BJ (cell line): ENCODE measurements around the gene DOK5. TPM values are rescaled to one million over a fixed set of nuclear protein-coding genes. Genes with fewer than 3 reads are reported as not detected.

Experiments
- CTCF ChIA-PET: fragments of 350-600 bp; formaldehyde crosslinking; extraction: SDS; loops from one replicate; lab custom pipeline; 2021; ENCODE audit warnings: antibody characterized with exemption, inconsistent platforms; lab: Yijun Ruan, JAX
- POLR2A ChIA-PET: fragments of 300-600 bp; sonication (Branson Sonifier 250); formaldehyde crosslinking; extraction: SDS; loops from one replicate; lab custom pipeline; 2021; ENCODE audit warnings: antibody characterized with exemption; lab: Charles Lee
- DNase-seq: peaks from one replicate; pipeline ENCODE4 v3.0.0-alpha.2; 2011; ENCODE audit warnings: low read depth
- H3K27me3 ChIP-seq: 2 replicates; pipeline ENCODE4 v1.6.0; 2011; ENCODE audit warnings: low read length; ENCODE audit not compliant: control insufficient read depth, insufficient read depth
- H3K36me3 ChIP-seq: 2 replicates; pipeline ENCODE4 v1.5.1; 2011; ENCODE audit warnings: low read length; ENCODE audit not compliant: control insufficient read depth, insufficient read depth
- H3K4me3 ChIP-seq: 2 replicates; pipeline ENCODE4 v1.5.1; 2011; ENCODE audit warnings: low read depth, mild to moderate bottlenecking, control low read depth, low read length
- polyA plus RNA-seq: library from polyadenylated mRNA; depleted of rRNA; stranded (reverse); fragments of >200 nt; gene quantifications from 2 replicates; pipeline ENCODE4 v1.2.3, GENCODE V29; 2011
- TF ChIP-seq, protein P1 (sequence below): IDR thresholded peaks from 2 replicates; pipeline ENCODE4 v1.5.1; 2011; ENCODE audit warnings: low read depth, mild to moderate bottlenecking, control low read depth, inconsistent platforms, low read length, moderate library complexity; ENCODE audit not compliant: insufficient read depth

The DOK5 gene
- polyA plus RNA-seq, 1 experiment = 0.26 TPM

GRCh38 chr20:54681869-54682268, 206.5 kb downstream of the DOK5 start:
- CTCF ChIA-PET = interaction anchor here (1.0 to 3.4 kb wide), 7 partner anchors 10 to 1661 kb away, joined by 3 to 20 read pairs (median 4); no protein-coding TSS in a partner anchor
- no peaks in the 10 kb centered on the region for H3K36me3 ChIP-seq
- H3K4me3 ChIP-seq = no peak overlapping the region
- no peak for DNase-seq
- TF ChIP-seq, protein P1, sequence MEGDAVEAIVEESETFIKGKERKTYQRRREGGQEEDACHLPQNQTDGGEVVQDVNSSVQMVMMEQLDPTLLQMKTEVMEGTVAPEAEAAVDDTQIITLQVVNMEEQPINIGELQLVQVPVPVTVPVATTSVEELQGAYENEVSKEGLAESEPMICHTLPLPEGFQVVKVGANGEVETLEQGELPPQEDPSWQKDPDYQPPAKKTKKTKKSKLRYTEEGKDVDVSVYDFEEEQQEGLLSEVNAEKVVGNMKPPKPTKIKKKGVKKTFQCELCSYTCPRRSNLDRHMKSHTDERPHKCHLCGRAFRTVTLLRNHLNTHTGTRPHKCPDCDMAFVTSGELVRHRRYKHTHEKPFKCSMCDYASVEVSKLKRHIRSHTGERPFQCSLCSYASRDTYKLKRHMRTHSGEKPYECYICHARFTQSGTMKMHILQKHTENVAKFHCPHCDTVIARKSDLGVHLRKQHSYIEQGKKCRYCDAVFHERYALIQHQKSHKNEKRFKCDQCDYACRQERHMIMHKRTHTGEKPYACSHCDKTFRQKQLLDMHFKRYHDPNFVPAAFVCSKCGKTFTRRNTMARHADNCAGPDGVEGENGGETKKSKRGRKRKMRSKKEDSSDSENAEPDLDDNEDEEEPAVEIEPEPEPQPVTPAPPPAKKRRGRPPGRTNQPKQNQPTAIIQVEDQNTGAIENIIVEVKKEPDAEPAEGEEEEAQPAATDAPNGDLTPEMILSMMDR = no peak
- POLR2A ChIA-PET = no interaction called here
- no peaks in the 10 kb centered on the region for H3K27me3 ChIP-seq

- POLR2A ChIA-PET = no interaction called here
- DNase-seq = no peak
- H3K36me3 ChIP-seq = no peaks in the 10 kb centered on the region
- CTCF ChIA-PET = interaction anchor here (0.6 to 1.1 kb wide), 2 partner anchors 8 to 1687 kb away, joined by 3 read pairs; no protein-coding TSS in a partner anchor
- no peak overlapping the region for H3K4me3 ChIP-seq
- H3K27me3 ChIP-seq = no peaks in the 10 kb centered on the region
- TF ChIP-seq, protein P1 = no peak
These were observed 213.1 kb downstream of the DOK5 start for GRCh38 chr20:54688476-54688875.

DNA sequence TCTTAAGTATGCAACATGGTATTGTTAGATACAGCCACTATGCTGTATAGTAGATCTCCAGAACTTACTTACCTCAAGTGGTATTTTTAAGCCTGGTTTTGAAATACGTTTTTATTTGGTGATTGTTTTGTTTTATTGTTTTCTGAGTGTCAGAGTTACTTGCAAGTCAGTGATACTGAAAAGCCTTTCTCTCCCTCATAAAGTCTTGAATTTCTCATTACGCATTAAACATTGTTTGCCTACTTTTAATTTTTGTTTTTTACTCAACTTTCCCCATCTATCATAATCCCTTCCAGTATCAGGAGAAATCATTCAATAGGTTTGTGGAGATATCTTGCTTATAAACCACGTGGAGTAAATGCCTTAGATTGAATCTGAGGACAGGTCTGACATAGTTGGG, 214.9 kb downstream of the DOK5 start:
- no peak for DNase-seq
- CTCF ChIA-PET = no interaction called here
- Histone ChIP-seq H3K4me3 (no peak overlapping the region), H3K27me3 (no peaks in the 10 kb centered on the region), H3K36me3 (no peaks in the 10 kb centered on the region)
- POLR2A ChIA-PET = no interaction called here
- TF ChIP-seq, protein P1 = no peak

DNA sequence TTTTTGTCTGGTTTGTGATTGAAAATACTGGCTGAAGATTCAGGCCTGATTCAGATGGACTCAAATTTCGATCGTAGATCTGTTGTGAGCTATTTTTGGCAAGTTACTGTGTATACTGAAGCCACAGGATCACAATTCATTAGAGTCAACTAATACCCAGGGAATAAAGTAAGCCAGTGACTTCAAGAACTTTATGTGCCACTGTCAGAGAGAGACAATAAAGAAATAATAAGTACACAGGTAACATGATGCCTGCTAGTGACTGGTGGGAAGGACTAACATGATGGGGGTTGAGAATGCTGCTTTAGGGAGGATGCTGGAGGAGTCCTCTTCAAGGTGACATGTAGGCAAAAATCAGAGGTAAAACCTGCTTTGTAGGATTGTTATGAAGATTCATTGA, 215.9 kb downstream of the DOK5 start:
- H3K27me3 ChIP-seq = no peaks in the 10 kb centered on the region
- ChIA-PET POLR2A (no interaction called here), CTCF (interaction anchor here (1.6 kb wide), 1 partner anchor 10 kb away, joined by 6 read pairs; no protein-coding TSS in a partner anchor)
- TF ChIP-seq, protein P1 = no peak
- DNase-seq = no peak
- H3K4me3 ChIP-seq = no peak overlapping the region
- H3K36me3 ChIP-seq = no peaks in the 10 kb centered on the region

DNA sequence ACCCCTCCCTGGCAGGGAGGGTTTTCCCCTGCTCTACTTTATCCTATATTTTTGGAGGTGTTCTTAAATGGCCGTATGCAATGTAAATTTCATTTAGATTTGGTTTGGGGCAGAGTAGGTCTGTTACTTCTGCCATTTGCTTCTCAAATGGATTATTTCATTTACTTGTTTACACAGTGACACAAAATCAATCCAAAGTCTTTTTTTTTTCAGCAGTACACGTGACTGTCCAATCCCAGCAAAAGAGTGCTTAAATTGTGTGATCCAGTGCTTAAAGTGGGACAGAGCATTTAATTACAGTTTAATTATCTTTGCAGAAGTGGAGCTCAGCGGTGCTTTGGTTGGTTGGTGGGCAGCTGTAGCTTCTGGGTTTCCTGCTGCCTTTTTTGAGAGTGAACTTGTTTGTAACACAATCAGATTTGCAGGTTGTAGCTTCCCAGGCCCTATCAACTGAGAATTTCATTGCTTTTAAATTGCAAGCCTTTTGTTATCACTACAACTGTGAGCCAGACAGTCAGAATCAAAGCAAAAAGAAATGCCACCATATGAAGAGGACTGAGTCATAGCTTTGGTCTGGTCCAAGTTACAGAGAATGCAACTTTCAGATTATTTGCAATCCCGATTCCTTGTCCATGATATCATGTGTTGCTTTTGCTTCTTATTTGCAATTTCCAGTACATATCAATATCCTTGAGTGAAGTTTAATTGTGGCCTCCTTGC, 216.9 kb downstream of the DOK5 start:
- no peaks in the 10 kb centered on the region for H3K27me3 ChIP-seq
- H3K36me3 ChIP-seq = no peaks in the 10 kb centered on the region
- TF ChIP-seq, protein P1 = no peak
- POLR2A ChIA-PET = no interaction called here
- no peak for DNase-seq
- no peak overlapping the region for H3K4me3 ChIP-seq
- CTCF ChIA-PET = interaction anchor here (1.6 kb wide), 1 partner anchor 11 kb away, joined by 6 read pairs; no protein-coding TSS in a partner anchor
